GM19397 (cell line): Measurements from ENCODE around the gene DLGAP1.

ENCODE experiments used
- ATAC-seq: cut with Tn5 transposase; IDR thresholded peaks from one replicate; pipeline ENCODE4 v1.9.1; 2021; ENCODE audit warnings: mild to moderate bottlenecking, moderate library complexity; ENCODE audit not compliant: unreplicated experiment

Gene DLGAP1

DNA sequence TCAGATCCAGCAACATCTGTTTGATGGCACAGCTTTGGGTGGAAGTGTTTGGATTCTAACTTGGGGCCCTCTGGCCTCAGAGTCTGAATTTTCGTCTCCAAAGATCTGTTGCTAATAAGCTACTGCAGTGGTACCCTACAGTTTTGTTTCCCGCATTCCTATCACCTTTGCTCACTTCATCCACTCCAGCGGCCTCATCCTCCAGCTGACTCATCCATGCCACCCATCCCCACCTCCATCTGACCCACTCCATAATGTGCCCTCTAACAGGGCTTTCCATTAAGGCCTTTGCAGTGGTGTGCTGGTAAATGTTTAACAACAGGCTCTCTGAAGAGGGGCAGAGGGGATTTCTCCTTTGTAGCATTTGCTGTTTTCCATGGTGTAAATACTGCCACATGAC is 779.7 kb downstream of the DLGAP1 start:
- ATAC-seq: no peak

DNA sequence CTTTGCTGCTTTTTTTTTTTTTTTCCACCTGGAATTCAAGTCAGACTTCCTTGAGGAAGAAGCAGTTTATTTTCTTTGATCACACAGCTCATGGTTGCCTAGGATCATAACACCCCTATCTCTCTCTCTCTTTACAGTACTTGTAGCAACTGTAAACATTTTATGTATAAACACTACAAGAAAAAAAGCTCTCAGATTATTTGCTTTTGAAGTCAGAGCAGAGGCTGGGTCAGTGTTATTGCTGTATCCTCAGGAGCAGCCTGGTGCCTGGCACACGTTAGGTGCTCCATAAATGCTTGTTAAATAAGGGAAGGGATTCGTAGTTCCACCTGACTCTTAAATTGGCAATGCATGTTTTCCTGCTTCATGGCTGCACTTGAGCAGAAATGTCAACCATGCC is 783.9 kb downstream of the DLGAP1 start:
- ATAC-seq: no peak

DNA sequence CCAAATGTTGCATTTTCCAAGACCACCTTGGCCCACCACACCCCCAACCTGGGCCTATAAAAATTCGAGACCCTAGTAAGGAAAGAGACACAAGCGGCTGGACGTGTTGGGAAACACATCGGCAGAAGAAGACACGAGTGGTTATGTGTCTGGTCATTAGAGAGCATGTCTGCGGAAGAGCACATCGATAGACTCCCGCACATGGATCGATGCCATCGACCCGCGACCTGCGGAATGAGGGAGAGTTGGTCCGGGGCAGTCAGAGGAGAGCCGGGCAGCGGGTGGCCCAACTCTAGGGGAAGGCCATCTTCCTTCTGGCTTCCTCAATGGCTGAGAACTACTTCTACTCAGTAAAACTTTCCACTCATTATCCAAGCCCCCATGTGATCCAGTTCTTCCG is 785.7 kb downstream of the DLGAP1 start:
- no peak for ATAC-seq

DNA sequence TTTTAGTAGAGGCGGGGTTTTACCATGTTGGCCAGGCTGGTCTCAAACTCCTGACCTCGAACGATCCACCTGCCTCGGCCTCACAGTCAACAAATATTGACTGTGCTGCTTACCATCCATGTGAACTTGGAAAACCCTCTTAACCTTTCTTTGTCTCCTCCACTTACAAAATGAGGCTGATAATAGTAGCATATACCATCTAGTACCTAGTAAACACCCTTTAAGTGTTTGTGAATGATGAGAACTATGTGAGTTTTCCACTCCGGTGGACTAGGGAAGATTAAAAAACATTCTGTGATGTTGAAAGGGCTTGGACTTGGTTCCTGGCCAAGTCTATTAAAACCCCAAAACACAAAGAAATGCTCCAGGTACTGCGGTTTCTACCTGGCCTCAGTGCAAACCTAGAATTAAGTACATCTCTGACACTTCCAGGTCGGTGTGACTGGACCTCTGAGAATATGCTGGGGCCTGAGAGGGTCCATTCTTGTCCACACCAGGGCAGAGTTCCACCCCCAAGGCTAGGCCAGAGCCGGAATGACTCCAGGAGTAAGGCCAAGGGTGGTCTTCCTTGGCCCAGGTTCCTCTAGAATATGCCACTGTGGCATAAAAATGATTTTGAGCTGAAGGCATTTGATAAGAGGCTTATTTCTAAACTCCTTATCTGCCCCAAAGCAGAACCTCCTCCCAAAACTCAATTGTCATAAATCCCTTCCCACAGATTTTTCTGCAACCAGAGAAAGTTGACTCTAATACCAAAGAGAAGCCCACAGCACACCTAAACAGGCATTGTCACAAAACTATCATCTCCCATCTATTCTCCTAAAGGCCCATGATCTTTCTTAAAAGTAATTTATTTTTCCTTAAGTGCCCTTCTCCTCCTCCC is 787.6 kb downstream of the DLGAP1 start:
- ATAC-seq: no peak

DNA sequence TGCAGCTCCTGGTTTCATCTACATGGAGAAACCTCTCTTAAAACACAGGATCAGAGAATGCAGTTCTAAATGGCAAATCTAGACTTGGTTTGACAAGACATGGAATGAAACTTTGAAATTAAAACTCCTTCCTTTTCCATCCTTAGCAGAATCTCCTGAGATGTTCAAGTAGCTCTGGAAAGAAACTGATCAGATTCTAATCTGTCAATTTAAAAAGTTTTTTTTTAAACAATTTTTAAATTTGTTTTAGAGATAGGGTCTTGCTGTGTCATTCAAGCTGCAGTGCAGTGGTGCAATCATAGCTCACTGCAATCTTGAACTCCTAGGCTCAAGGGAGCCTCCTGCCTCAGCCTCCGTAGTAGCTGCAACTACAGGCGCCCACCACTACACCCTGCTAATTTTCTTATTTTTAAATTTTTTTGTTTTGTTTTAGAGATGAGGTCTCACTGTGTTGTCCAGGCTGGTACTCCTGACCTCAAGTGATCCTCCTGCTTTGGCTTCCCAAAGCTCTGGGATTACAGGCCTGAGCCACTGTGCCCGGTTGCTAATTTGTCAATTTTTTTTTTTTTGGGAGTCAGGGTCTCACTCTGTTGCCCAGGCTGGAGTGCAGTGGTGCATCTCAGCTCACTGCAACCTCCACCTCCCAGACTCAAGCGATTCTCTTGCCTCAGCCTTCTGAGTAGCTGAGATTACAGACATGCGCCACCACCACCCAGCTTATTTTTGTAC is 788.4 kb downstream of the DLGAP1 start:
- no peak for ATAC-seq

DNA sequence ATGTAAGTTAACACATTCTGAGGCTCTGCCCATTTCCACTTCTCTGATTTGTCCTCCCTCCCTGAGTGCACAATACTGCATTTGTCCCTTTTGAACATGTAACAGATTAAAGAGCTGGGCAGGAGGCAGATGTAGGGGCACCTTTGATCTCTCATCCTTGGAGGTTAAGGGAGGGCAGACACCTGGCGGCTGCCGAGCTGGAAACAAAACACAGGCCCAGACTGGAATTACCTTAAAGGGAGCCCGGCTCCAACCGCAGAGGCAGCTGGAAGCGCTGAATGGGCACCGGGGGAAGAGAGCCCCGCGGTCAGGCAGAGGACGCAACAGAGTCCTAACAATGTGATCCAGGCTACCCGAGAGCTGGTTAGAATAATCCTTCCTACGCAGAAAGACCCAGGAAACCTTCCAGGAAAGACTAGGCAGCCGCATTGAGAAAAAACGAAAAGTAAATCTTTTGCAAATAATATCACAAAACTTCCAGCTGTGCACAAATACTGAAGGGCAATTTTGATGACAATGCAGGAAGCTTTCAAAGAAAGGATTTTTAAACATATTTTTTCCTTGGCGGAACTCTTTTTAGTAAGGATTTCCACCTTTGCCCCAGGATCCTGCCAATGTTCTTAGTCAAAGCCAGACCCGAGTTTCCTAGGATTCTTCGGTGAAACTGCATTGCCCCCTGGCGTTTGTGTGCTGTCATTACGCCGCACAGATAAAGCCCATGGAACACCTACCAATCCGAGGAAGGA is 789.2 kb downstream of the DLGAP1 start:
- ATAC-seq: no peak

DNA sequence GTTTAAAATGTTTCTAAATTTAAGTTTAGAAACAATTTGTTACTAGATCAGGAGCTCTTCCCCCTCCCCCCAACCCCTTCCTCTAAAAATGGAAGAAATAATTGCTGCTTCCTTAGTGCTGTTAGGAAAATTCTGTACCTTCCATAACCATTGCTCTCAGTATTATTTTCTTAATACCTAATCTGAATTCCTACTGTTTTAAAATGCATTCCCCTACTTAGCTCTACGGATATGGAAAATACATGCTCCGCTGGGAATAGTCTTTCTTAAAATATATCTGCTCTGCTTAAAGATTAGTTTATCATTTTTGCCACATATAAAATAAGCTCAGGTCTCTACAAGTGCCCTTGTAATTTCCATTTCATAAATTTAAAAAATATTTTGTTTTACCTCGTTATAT is 789.9 kb downstream of the DLGAP1 start:
- no peak for ATAC-seq

DNA sequence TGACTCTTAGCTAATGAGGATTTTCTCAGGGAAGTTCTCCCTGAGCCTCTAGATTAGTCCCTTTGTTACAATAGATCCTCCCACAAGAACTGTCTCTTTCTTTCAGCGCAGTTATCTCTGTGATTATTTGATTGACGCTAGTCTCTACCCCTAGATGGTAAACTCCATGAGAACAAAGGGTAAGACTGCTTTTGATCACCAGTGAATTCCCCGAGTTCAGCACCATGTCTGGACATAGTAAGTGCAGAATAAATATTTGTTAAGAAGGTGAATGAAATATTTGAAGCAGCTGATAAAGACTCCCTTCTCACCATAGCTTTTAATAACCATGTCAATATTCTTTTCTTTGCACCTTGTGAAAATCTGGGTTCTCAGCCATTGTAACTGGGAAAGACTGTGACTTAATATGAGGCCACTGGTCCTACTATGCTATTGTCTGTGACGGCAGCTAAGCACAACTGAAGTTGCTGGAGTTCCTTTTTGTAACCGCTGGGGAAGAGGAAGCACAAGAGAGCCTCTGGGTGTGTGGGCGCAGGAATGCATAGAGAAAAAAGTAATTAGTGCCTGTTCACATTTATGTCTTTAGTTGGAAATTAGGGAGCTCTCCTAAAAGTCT is 790.4 kb downstream of the DLGAP1 start:
- ATAC-seq: no peak

DNA sequence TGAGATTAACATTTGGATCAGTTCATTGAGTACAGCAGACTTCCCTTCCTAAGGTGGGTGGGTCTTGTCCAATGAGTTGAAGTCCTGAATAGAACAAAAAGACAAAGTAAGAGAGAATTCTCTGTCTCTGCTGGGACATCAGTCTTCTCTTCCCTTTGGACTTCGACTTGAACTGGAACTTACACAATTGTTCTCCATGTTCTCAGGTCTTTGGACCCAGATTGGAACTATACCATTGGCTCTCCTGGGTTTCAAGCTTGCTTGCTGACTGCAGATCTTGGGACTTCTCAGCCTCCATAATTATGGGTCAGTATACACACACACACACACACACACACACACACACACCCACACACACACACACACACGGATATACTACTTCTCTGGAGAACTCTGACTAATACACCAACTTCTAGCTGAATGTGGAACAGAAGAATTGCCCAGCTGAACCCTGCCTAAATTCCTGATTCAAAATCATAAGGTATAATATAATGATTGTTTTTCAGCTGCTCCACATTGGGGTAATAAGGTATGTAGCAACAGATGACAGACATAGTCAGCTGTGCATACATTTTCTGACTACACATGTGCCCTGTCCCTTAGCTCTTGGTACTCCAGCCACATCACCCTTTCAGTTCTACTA is 791.1 kb downstream of the DLGAP1 start:
- no peak for ATAC-seq

DNA sequence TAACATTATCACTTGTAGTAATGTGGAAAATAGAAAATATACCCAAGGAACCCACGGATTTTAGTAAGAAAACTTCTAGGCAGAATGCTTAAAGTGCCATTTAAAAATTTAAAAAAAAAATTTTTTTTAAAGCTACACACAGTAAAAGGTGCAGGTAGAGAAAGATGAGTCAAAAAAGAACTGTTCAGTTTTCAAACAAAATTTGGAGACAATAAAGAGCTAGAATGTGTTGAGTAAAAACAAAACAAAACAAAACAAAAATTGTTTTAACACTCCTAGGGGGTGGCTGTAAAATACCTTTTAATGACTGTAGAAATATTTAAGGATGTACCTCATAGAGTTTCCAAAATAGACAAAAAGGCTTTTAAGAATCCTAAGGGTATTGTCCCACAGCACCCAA is 793.1 kb downstream of the DLGAP1 start:
- ATAC-seq: no peak

DNA sequence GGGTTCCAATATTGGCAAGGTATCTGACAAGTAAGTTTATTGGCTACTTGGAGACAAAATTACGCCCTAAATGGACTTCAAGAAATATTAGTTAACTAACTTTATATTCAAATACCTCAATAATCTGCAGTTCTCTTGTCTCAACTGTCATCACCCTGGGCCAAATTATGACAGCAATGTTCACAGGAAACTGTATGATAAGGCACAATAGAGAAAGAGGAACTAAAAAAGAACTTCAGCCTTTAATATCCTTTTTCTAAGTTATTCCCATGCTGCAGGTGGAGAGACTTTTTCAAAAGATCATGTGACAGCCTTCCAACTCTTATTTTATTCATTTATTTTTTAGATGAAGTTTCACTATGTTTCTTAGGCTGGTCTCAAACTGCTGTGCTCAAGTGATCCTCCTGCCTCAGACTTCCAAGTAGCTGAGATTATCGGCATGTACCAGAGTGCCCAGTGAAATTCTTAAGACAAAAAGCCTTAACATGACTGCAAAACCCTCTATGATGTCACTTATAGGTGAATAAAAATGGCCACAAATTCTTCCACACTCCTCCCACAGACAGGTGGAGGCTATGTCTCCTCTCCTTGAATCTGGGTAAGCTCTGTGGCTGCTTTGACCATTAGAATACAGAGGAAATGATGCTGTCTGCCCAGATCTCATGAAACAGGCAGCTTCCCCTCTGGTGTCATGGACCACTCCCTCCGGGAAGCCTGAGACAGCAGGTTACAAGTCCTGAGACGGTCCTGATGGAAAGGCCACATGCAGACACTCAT is 794.2 kb downstream of the DLGAP1 start:
- no peak for ATAC-seq

DNA sequence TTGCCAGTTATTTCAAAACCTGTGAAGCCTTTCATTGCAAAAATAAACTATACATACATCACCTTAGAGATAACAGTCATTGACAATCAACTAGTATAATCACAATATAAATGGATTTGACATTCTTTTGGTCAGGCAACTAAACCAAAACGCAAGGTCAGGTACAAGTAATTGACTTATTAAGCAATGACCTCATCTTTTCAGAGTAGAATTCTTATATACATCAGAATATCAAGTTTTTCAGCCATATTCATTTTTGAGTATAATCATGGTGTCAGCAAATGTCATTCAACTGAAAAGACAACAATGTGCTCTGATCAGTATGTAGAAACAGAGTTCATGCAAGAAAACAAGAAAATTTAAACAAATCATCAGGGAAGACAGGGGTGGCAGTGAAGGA is 796.6 kb downstream of the DLGAP1 start:
- ATAC-seq: no peak

DNA sequence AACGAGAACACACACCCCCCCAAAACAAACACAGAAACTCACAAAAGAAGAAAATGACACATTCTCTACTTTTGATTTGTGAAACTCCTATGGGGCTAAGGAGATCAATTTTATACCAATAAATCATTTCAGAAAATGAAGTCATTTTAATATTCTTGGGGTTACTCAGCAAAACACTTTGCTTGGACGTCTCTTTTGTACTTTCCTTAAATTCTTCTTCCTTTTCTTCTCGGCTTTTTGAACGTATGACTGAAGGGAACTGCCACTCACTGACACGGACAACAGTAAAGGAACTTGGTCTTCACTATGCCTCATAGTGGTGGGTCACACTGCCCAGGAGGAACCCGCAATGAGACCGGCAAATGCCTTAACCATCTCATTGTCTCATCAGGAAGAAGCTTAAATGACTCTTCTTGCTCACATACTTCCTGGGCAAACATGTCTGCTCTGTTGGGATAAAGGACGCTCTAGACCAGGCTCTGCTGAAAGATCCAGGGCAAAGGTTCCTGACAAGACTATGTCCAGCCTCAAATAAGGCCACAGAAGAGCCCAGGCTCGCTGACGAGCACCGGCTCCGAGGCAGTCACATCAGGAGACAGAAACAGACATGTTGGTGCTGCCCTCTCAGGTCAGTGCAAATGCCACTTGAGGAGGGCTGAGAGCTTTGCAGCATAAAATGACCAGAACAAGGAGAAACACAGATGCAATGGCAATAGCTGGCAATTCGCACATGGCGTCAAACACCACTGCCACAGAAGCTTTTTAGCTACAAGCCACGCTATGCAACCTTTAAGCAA is 799.7 kb downstream of the DLGAP1 start:
- no peak for ATAC-seq

DNA sequence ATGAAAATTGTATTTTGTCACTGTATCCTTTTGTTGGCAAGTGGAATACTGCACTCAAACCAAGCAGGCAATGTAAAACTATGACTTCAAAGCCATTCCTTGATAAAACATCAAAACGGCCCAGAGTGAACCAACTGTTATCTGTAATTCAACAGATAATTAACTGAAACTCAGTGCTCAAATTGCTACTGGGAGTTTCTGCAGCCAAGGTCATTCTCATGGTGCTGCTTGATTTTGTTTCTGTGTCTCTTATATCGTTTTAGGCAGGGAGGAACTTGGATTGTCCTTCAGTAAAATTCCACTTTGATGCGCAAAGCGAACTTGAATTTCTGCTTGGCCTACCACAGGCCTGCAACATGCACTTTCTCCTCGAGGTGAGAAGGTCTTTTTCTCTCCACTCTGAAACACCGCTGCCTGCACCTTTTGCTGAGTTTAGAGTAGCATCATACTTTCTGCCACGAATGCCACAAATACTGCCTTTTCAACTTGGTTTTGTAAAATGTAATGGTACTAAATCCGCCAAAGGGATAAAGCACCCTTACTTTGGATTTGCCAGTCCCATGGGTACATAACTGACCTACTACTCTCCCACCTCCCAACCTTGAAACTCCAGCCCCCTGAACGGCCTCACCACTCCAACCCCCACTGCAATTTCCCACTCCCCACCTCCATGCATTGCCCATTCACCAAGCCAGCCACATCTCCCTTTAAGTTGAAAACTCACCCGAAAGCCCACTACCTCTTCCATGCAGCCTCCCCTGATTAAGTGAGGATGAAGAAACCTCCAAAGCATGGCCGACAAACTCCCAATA is 800.5 kb downstream of the DLGAP1 start:
- no peak for ATAC-seq

DNA sequence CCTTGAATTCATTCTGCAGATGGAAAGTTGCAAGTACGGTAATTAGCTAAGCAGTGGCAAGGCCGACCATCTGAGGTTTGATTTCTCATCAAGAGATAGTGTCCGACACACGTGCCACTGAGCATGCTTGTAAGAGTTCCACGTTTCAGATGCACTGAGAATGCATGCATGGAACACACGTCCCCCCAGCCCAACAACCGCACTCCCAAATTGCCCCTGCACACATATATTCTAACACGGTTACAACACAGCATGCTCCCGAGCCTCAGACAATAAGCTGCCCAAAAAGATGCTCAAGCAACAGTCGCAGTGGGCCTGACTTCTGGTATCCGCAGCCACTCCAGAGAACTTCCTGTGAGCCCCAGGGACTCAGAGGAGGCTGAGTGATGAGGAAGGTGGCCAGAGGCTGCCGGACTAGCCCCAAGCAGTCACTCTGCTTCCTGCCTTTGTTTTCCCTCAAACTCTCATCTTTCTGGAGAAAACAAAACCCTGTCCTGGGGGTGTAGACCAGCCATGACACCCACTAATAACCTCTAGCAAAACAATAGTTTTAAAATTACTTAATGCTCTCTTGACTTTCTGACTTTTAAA is 801.2 kb downstream of the DLGAP1 start:
- no peak for ATAC-seq

DNA sequence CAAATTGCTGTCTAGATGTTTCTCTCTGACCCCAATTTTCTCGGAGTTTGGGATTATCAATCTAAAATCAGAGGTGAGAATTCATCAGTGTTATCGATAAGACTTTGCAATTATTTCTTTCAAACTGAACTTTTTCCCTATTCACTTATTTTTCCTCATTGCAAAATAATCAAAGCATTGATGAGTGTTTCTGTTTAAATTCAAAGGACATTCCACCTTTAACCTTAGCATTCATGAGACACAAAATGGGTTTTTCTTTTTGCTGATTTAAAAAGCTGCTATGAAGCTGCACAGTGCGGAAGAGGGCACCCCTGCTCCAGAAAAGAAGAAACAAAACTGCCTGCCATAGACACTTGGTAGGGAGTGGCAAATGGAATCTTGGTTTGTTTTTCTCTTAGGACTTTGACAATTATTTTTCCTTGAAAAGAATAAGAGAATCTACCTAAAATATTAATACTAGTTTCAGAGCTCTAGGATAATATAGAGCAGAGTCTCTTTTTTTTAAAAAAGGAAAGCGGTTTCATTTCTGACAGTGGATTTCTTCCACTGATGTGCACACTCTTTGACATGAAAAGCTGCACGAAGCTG is 801.8 kb downstream of the DLGAP1 start:
- ATAC-seq: no peak
